Esophagus squamous epithelium (tissue), 5 donors: ENCODE measurements around the gene CDON. TPM values are rescaled to one million over a fixed set of nuclear protein-coding genes. Genes with fewer than 3 reads are reported as not detected.
A peak's percentile ranks its signal among the peaks of the same experiment; 100 is the strongest.

Experiments
- DNase-seq: peaks from one replicate; lab custom pipeline; 2025; lab: John Stamatoyannopoulos, UW
- H3K27ac ChIP-seq, 4 donors: fragments of 200-600 bp; sonication (generic); one replicate each; pipeline ENCODE4 v1.5.1; 2016 to 2019; ENCODE audit warnings: mild to moderate bottlenecking in 1 of 4
- H3K27me3 ChIP-seq, 4 donors: fragments of 200-600 bp; sonication (generic); 1 replicate in 3 of 4; 2 replicates in 1 of 4; pipeline versions ENCODE4 v1.5.1 to v1.6.0; 2017 to 2021; ENCODE audit warnings: antibody characterized with exemption in 1 of 4
- H3K36me3 ChIP-seq, 3 donors: fragments of 200-600 bp; sonication (generic); one replicate each; pipeline ENCODE4 v1.5.1; 2016 to 2019
- H3K4me1 ChIP-seq, 3 donors: fragments of 200-600 bp; sonication (generic); one replicate each; pipeline ENCODE4 v1.5.1; 2017 to 2019
- H3K4me3 ChIP-seq, 4 donors: fragments of 200-600 bp; sonication (generic); 1 replicate in 3 of 4; 2 replicates in 1 of 4; pipeline ENCODE4 v1.5.1; 2016 to 2019; ENCODE audit warnings: mild to moderate bottlenecking in 2 of 4, moderate library complexity in 1 of 4
- H3K9me3 ChIP-seq, 3 donors: fragments of 200-600 bp; sonication (generic); one replicate each; pipeline ENCODE4 v1.5.1; 2016 to 2019
- CTCF ChIP-seq, 6 experiments: fragments of 450-650 bp in 4 of 6; fragments of 200-600 bp in 2 of 6; sonication (generic) in 2 of 6; IDR thresholded peaks; one replicate each; pipeline ENCODE4 v1.5.1; 2016 to 2019; ENCODE audit warnings: antibody characterized with exemption in 6 of 6, mild to moderate bottlenecking in 4 of 6, moderate library complexity in 4 of 6
- POLR2A ChIP-seq, 4 donors: fragments of 450-650 bp; IDR thresholded peaks; one replicate each; pipeline ENCODE4 v1.6.1; 2017; ENCODE audit warnings: antibody characterized with exemption in 4 of 4, mild to moderate bottlenecking in 4 of 4, moderate library complexity in 3 of 4
- WGBS, 2 donors: methylation state at CpG; one replicate each; pipeline ENCODE4 v1.1.5; 2018; 5-methylcytosine and 5-hydroxymethylcytosine counted together
- intact Hi-C: fragments of 100-400 bp; cut with DNase I; formaldehyde crosslinking; loops from one replicate; pipeline ENCODE4 v1.15.0; 2022
- total RNA-seq, 4 donors: library from RNA; depleted of rRNA; stranded (reverse); fragments of >200 nt; gene quantifications; one replicate each; pipeline ENCODE4 v1.1.0, GENCODE V29; 2016
- donor health status: DM: yes; HTN: yes; CAD: no.

Gene CDON
- total RNA-seq, 4 donors from 2014 or later = 2.5 to 5.5 (median 3.4) TPM

- H3K9me3 ChIP-seq = no peaks in the 10 kb centered on the region
- WGBS, 2 donors = 0 to 6% methylated on average over 7 to 12 of the region's 57 CpGs
- H3K4me3 ChIP-seq = peak overlapping the region; percentile 64 to 92 (median 76)
- H3K36me3 ChIP-seq = no peaks in the 10 kb centered on the region
- intact Hi-C loops = loop anchor here (10.0 kb wide), 1 partner anchor 123 kb away; no protein-coding TSS in a partner anchor
- DNase-seq = no peak
- no peaks in the 10 kb centered on the region for H3K27me3 ChIP-seq
- H3K4me1 ChIP-seq = peaks cover 4 to 31% (median 9%) of the 10 kb centered on the region in 3 donors
- no peak for TF ChIP-seq POLR2A (IDR thresholded peaks at IDR 0.05)
- peak in 5 of 6 experiments; percentile 29 to 65 (median 56) for TF ChIP-seq CTCF (IDR thresholded peaks at IDR 0.05)
- peak overlapping the region; percentile 84 to 92 (median 89) for H3K27ac ChIP-seq
Observed at GRCh38 chr11:126061707-126062678, 673 bp downstream of the CDON start.

- DNase-seq = no peak
- intact Hi-C loops = loop anchor here (10.0 kb wide), 1 partner anchor 124 kb away; no protein-coding TSS in a partner anchor
- Histone ChIP-seq H3K36me3 (no peaks in the 10 kb centered on the region), H3K9me3 (no peaks in the 10 kb centered on the region), H3K27ac (no peak overlapping the region), H3K27me3 (no peaks in the 10 kb centered on the region), H3K4me3 (no peak overlapping the region), H3K4me1 (peaks cover 4 to 31% (median 9%) of the 10 kb centered on the region in 3 donors)
- WGBS, 2 donors = 37 to 56% methylated on average over 2 of the region's 2 CpGs
- TF ChIP-seq CTCF (IDR thresholded peaks at IDR 0.05) = no peak
- TF ChIP-seq POLR2A (IDR thresholded peaks at IDR 0.05) = no peak
Observed at GRCh38 chr11:126060757-126061171, 1.9 kb downstream of the CDON start.

- no peaks in the 10 kb centered on the region for H3K9me3 ChIP-seq
- no peaks in the 10 kb centered on the region for H3K27me3 ChIP-seq
- DNase-seq = no peak
- H3K27ac ChIP-seq = no peak overlapping the region
- 36 to 49% methylated on average over 9 to 10 of the region's 10 CpGs for WGBS, 2 donors
- intact Hi-C loops = loop anchor here (10.0 kb wide), 1 partner anchor 115 kb away; the partner anchor contains the start of gene VSIG10L2
- no peak overlapping the region for H3K4me3 ChIP-seq
- no peaks in the 10 kb centered on the region for H3K36me3 ChIP-seq
- TF ChIP-seq CTCF (IDR thresholded peaks at IDR 0.05) = no peak
- no peak for TF ChIP-seq POLR2A (IDR thresholded peaks at IDR 0.05)
- peaks cover 4 to 31% (median 9%) of the 10 kb centered on the region in 3 donors for H3K4me1 ChIP-seq
Observed at GRCh38 chr11:126059238-126059781, 3.4 kb downstream of the CDON start.

- no peak overlapping the region for H3K27ac ChIP-seq
- TF ChIP-seq POLR2A (IDR thresholded peaks at IDR 0.05) (no peak), CTCF (IDR thresholded peaks at IDR 0.05) (no peak)
- H3K4me3 ChIP-seq = no peak overlapping the region
- peaks cover 0 to 26% (median 9%) of the 10 kb centered on the region in 3 donors for H3K4me1 ChIP-seq
- 82 to 85% methylated on average over 6 of the region's 6 CpGs for WGBS, 2 donors
- intact Hi-C loops = loop anchor here (10.0 kb wide), 1 partner anchor 113 kb away; the partner anchor contains the start of gene VSIG10L2
- no peaks in the 10 kb centered on the region for H3K36me3 ChIP-seq
- H3K27me3 ChIP-seq = no peaks in the 10 kb centered on the region
- H3K9me3 ChIP-seq = no peaks in the 10 kb centered on the region
- DNase-seq = no peak
Observed at GRCh38 chr11:126058105-126058874, 4.4 kb downstream of the CDON start.
